Lower leg skin (tissue), 3 donors: ENCODE measurements around the gene BAIAP2L2.

Source experiments
- CTCF ChIP-seq, 3 donors: fragments of 450-650 bp; IDR thresholded peaks; one replicate each; pipeline ENCODE4 v1.5.1; 2016; ENCODE audit warnings: antibody characterized with exemption in 3 of 3, mild to moderate bottlenecking in 3 of 3, moderate library complexity in 2 of 3
- POLR2A ChIP-seq, 2 donors: fragments of 450-650 bp; IDR thresholded peaks; one replicate each; pipeline ENCODE4 v1.6.1; 2016 to 2017; ENCODE audit warnings: antibody characterized with exemption in 2 of 2, mild to moderate bottlenecking in 1 of 2, moderate library complexity in 1 of 2

GRCh38 chr22:38062791-38063190 is 47.7 kb downstream of the BAIAP2L2 start:
- no peak for TF ChIP-seq POLR2A (IDR thresholded peaks at IDR 0.05)
- TF ChIP-seq CTCF (IDR thresholded peaks at IDR 0.05): no peak
